Lower leg skin (tissue), 4 donors: ENCODE measurements around the gene CHD5. TPM values are rescaled to one million over a fixed set of nuclear protein-coding genes. Genes with fewer than 3 reads are reported as not detected.

ENCODE experiments used
- DNase-seq, 2 donors: peaks; one replicate each; pipeline ENCODE4 v3.0.0-alpha.2; 2019; ENCODE audit warnings: low spot score in 2 of 2
- H3K4me3 ChIP-seq: fragments of 200-600 bp; sonication (generic); 2 replicates; pipeline ENCODE4 v1.5.1; 2017; ENCODE audit warnings: mild to moderate bottlenecking, low read depth; ENCODE audit not compliant: poor library complexity, severe bottlenecking
- POLR2A ChIP-seq, 2 donors: fragments of 450-650 bp; IDR thresholded peaks; one replicate each; pipeline ENCODE4 v1.6.1; 2016 to 2017; ENCODE audit warnings: antibody characterized with exemption in 2 of 2, mild to moderate bottlenecking in 1 of 2, moderate library complexity in 1 of 2
- WGBS, 2 donors: methylation state at CpG; one replicate each; pipeline ENCODE4 v1.1.5; 2018; 5-methylcytosine and 5-hydroxymethylcytosine counted together
- intact Hi-C: fragments of 100-400 bp; cut with DNase I; formaldehyde crosslinking; loops from one replicate; pipeline ENCODE4 v1.15.0; 2023; ENCODE audit warnings: low total_unique reads
- total RNA-seq, 4 donors: library from RNA; depleted of rRNA; stranded (reverse); fragments of >200 nt; gene quantifications; one replicate each; pipeline ENCODE4 v1.1.0, GENCODE V29; 2016
- TF ChIP-seq, protein P1 (sequence below), 3 donors: fragments of 450-650 bp; IDR thresholded peaks; one replicate each; pipeline ENCODE4 v1.5.1; 2016; ENCODE audit warnings: antibody characterized with exemption in 3 of 3, mild to moderate bottlenecking in 3 of 3, moderate library complexity in 2 of 3

Gene CHD5
- total RNA-seq, 4 donors from 2014 or later = 0.04 to 0.27 (median 0.13) TPM; not detected in 1

- 77 to 82% methylated on average over 22 of the region's 22 CpGs for WGBS, 2 donors
- no peak for TF ChIP-seq POLR2A (IDR thresholded peaks at IDR 0.05)
- TF ChIP-seq, protein P1, sequence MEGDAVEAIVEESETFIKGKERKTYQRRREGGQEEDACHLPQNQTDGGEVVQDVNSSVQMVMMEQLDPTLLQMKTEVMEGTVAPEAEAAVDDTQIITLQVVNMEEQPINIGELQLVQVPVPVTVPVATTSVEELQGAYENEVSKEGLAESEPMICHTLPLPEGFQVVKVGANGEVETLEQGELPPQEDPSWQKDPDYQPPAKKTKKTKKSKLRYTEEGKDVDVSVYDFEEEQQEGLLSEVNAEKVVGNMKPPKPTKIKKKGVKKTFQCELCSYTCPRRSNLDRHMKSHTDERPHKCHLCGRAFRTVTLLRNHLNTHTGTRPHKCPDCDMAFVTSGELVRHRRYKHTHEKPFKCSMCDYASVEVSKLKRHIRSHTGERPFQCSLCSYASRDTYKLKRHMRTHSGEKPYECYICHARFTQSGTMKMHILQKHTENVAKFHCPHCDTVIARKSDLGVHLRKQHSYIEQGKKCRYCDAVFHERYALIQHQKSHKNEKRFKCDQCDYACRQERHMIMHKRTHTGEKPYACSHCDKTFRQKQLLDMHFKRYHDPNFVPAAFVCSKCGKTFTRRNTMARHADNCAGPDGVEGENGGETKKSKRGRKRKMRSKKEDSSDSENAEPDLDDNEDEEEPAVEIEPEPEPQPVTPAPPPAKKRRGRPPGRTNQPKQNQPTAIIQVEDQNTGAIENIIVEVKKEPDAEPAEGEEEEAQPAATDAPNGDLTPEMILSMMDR (IDR thresholded peaks at IDR 0.05) = no peak
Observed at GRCh38 chr1:6134741-6135510, 45.2 kb downstream of the CHD5 start.

GRCh38 chr1:6134206-6134605 lies 45.9 kb downstream of the CHD5 start:
- intact Hi-C loops = no loop called here
- TF ChIP-seq, protein P1 (IDR thresholded peaks at IDR 0.05) = no peak
- TF ChIP-seq POLR2A (IDR thresholded peaks at IDR 0.05) = no peak
- no peak overlapping the region for H3K4me3 ChIP-seq
- 80 to 88% methylated on average over 1 to 10 of the region's 11 CpGs for WGBS, 2 donors
- no peak for DNase-seq

More at GRCh38 chr1:6134741-6135510, 45.2 kb downstream of the CHD5 start:
- intact Hi-C loops = no loop called here
- no peak overlapping the region for H3K4me3 ChIP-seq
- DNase-seq = no peak

DNA sequence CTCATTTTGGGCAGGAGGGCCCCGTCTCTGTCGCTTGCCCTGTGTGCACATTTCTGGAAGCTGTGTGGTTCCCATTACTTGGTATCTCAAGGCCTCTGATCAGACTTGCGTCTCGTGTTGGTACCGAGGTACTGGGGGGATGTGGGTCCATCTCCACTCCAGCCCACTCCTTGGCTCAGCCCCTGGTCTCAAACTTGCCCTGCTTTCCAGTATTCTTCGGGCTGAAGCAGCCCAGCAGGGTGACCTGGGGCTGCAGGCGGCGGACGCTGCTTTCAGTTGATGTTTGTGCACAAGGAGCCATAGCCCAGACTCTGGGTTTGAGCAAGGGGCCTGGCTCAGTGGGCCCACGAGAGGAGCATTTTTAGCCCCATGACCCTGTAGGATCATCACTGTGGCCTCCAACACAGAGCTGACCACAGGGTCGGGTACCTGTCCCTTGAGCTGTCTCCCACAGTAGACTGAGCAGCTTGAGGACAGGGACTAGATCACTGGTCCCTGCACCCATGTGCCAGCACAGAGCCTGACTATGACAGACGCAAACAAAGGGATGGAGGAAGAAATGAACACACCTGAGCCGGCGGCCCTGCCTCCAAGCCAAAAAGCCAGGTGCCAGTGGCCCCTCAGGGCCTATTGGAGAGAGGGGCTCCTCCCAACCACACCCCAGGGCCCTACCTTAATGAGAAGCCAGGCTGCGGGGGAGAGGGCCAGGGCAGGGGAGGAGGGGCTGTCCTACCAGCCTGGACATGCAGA lies 46.8 kb downstream of the CHD5 start:
- no peak for DNase-seq
- H3K4me3 ChIP-seq = no peak overlapping the region
- WGBS, 2 donors = 75% methylated on average over 14 to 15 of the region's 15 CpGs
- intact Hi-C loops = no loop called here
- TF ChIP-seq, protein P1 (IDR thresholded peaks at IDR 0.05) = no peak
- no peak for TF ChIP-seq POLR2A (IDR thresholded peaks at IDR 0.05)

- 95 to 98% methylated on average over 5 to 7 of the region's 9 CpGs for WGBS, 2 donors
- no peak for DNase-seq
- no peak for TF ChIP-seq POLR2A (IDR thresholded peaks at IDR 0.05)
- TF ChIP-seq, protein P1 (IDR thresholded peaks at IDR 0.05) = no peak
- H3K4me3 ChIP-seq = no peak overlapping the region
- intact Hi-C loops = no loop called here
Observed at GRCh38 chr1:6131561-6131960, 48.6 kb downstream of the CHD5 start.

GRCh38 chr1:6130596-6130995 lies 49.5 kb downstream of the CHD5 start:
- DNase-seq = no peak
- 73 to 74% methylated on average over 7 of the region's 7 CpGs for WGBS, 2 donors
- no peak overlapping the region for H3K4me3 ChIP-seq
- intact Hi-C loops = no loop called here
- TF ChIP-seq, protein P1 (IDR thresholded peaks at IDR 0.05) = no peak
- no peak for TF ChIP-seq POLR2A (IDR thresholded peaks at IDR 0.05)
